Breast epithelium (tissue), 3 donors: ENCODE results near the gene RAPGEF4.

Experiments used
- CTCF ChIP-seq, 3 donors: fragments of 450-650 bp; IDR thresholded peaks; one replicate each; pipeline ENCODE4 v1.5.1; 2016 to 2017; ENCODE audit warnings: antibody characterized with exemption in 3 of 3, mild to moderate bottlenecking in 3 of 3, moderate library complexity in 3 of 3
- POLR2AphosphoS5 ChIP-seq, 3 donors: sonication (generic); formaldehyde crosslinking; IDR thresholded peaks; one replicate each; pipeline ENCODE4 v1.6.1; 2017; ENCODE audit warnings: antibody characterized with exemption in 3 of 3

GRCh38 chr2:173090973-173091660 lies 355.5 kb downstream of the RAPGEF4 start:
- TF ChIP-seq CTCF (IDR thresholded peaks at IDR 0.05) (no peak), POLR2AphosphoS5 (IDR thresholded peaks at IDR 0.05) (no peak)
